Effector CD8-positive, alpha-beta T cell (primary cell): ENCODE results near the gene CORT.
A peak's percentile ranks its signal among the peaks of the same experiment; 100 is the strongest.
"Not testable (repeated sequence)": the region's sequence is repeated elsewhere in the genome, so short reads cannot be mapped to it uniquely, and the experiment has no call there.

Source experiments
- DNase-seq: peaks from one replicate; lab custom pipeline; 2025; lab: John Stamatoyannopoulos, UW
- total RNA-seq, 4 experiments: gene quantifications; one replicate each; lab custom pipeline; 2026; lab: John Stamatoyannopoulos, UW

The CORT gene
- total RNA-seq: 0 to 0.18 (median 0) reads per million in 4 experiments

GRCh38 chr1:10449751-10450150, at the start of gene CORT:
TSS of gene CORT (plus strand) at chr1:10450031. CDS start at chr1:10450224, 193 bp downstream.
- no peak for DNase-seq

GRCh38 chr1:10401281-10401680, 48.5 kb upstream of the CORT start:
- DNase-seq: no peak

GRCh38 chr1:10402729-10403274, 47.0 kb upstream of the CORT start:
- DNase-seq: no peak

GRCh38 chr1:10407201-10407600, 42.6 kb upstream of the CORT start:
- DNase-seq: no peak

- DNase-seq: no peak
These were observed 34.5 kb upstream of the CORT start for GRCh38 chr1:10415211-10415930.

- DNase-seq: not testable (repeated sequence)
These were observed 33.9 kb upstream of the CORT start for GRCh38 chr1:10415967-10416366.

GRCh38 chr1:10418741-10419140, 31.1 kb upstream of the CORT start:
- DNase-seq: not testable (repeated sequence)

- DNase-seq: no peak
These were observed 30.5 kb upstream of the CORT start for GRCh38 chr1:10419351-10419750.

GRCh38 chr1:10421637-10422036, 28.2 kb upstream of the CORT start:
- DNase-seq: no peak

- DNase-seq: no peak
These were observed 25.8 kb upstream of the CORT start for GRCh38 chr1:10424034-10424433.

GRCh38 chr1:10424651-10425050, 25.2 kb upstream of the CORT start:
- no peak for DNase-seq

- not testable (repeated sequence) for DNase-seq
These were observed 23.9 kb upstream of the CORT start for GRCh38 chr1:10425826-10426534.

GRCh38 chr1:10426535-10426848, 23.3 kb upstream of the CORT start:
- DNase-seq: not testable (repeated sequence)

GRCh38 chr1:10428984-10429383, 20.8 kb upstream of the CORT start:
- no peak for DNase-seq

GRCh38 chr1:10429868-10430215, 20.0 kb upstream of the CORT start:
- no peak for DNase-seq

- DNase-seq: peak; percentile 84
These were observed 19.4 kb upstream of the CORT start, which contains the start of gene CENPS for GRCh38 chr1:10430216-10431069. TSS of gene CENPS (plus strand) at chr1:10430433. CDS start at chr1:10430518, 85 bp downstream.

- DNase-seq: peak; percentile 25
These were observed 18.6 kb upstream of the CORT start for GRCh38 chr1:10431070-10431730.

- DNase-seq: no peak
These were observed 16.7 kb upstream of the CORT start for GRCh38 chr1:10432910-10433700.

- DNase-seq: no peak
These were observed 16.0 kb upstream of the CORT start for GRCh38 chr1:10433790-10434189.

- DNase-seq: no peak
These were observed 15.2 kb upstream of the CORT start for GRCh38 chr1:10434590-10434989.

- no peak for DNase-seq
These were observed 12.8 kb upstream of the CORT start for GRCh38 chr1:10437052-10437451.
